HG02870 (cell line): ENCODE results near the gene SLC38A9.
"Not testable (repeated sequence)": the region's sequence is repeated elsewhere in the genome, so short reads cannot be mapped to it uniquely, and the experiment has no call there.

Experiments used
- ATAC-seq: cut with Tn5 transposase; IDR thresholded peaks from one replicate; pipeline ENCODE4 v1.9.1; 2021; ENCODE audit warnings: mild to moderate bottlenecking, moderate library complexity; ENCODE audit not compliant: unreplicated experiment

The SLC38A9 gene

GRCh38 chr5:55712023-55712859 lies at the start of gene SLC38A9:
SLC38A9 (minus strand) TSS chr5:55712324; CDS start chr5:55697958, 14,366 bp downstream.
- peak; percentile 99 for ATAC-seq

- not testable (repeated sequence) for ATAC-seq
Measured at GRCh38 chr5:55761721-55762120, 49.6 kb upstream of the SLC38A9 start.

GRCh38 chr5:55758714-55759113 lies 46.6 kb upstream of the SLC38A9 start:
- no peak for ATAC-seq

GRCh38 chr5:55758231-55758630 lies 46.1 kb upstream of the SLC38A9 start:
- ATAC-seq, result no peak

- no peak for ATAC-seq
Measured at GRCh38 chr5:55750499-55750898, 38.4 kb upstream of the SLC38A9 start.

GRCh38 chr5:55750063-55750462 lies 37.9 kb upstream of the SLC38A9 start:
- ATAC-seq, result no peak

- no peak for ATAC-seq
Measured at GRCh38 chr5:55749387-55749786, 37.3 kb upstream of the SLC38A9 start.

- no peak for ATAC-seq
Measured at GRCh38 chr5:55747778-55748318, 35.7 kb upstream of the SLC38A9 start.

- ATAC-seq, result no peak
Measured at GRCh38 chr5:55742778-55743177, 30.7 kb upstream of the SLC38A9 start.

- ATAC-seq, result no peak
Measured at GRCh38 chr5:55737793-55738192, 25.7 kb upstream of the SLC38A9 start, which contains the start of gene DDX4. DDX4 (plus strand) TSS chr5:55738061; CDS start chr5:55738964, 903 bp downstream.

- no peak for ATAC-seq
Measured at GRCh38 chr5:55734658-55735057, 22.5 kb upstream of the SLC38A9 start.

- ATAC-seq, result no peak
Measured at GRCh38 chr5:55732585-55732984, 20.5 kb upstream of the SLC38A9 start.

- no peak for ATAC-seq
Measured at GRCh38 chr5:55731848-55732247, 19.7 kb upstream of the SLC38A9 start.

GRCh38 chr5:55724281-55724680 lies 12.2 kb upstream of the SLC38A9 start:
- no peak for ATAC-seq

- ATAC-seq, result no peak
Measured at GRCh38 chr5:55720188-55720703, 8.1 kb upstream of the SLC38A9 start.

- not testable (repeated sequence) for ATAC-seq
Measured at GRCh38 chr5:55719026-55719425, 6.9 kb upstream of the SLC38A9 start.

- ATAC-seq, result no peak
Measured at GRCh38 chr5:55715519-55716078, 3.5 kb upstream of the SLC38A9 start.

GRCh38 chr5:55714749-55715148 lies 2.6 kb upstream of the SLC38A9 start:
- ATAC-seq, result no peak

- ATAC-seq, result no peak
Measured at GRCh38 chr5:55714339-55714738, 2.2 kb upstream of the SLC38A9 start.

GRCh38 chr5:55713871-55714270 lies 1.7 kb upstream of the SLC38A9 start:
- no peak for ATAC-seq

GRCh38 chr5:55711507-55712022 lies 559 bp downstream of the SLC38A9 start:
- no peak for ATAC-seq

GRCh38 chr5:55708732-55709131 lies 3.4 kb downstream of the SLC38A9 start:
- no peak for ATAC-seq
